Smooth muscle cell (in vitro differentiated cells): ENCODE results near the gene GGT7. TPM values are rescaled to one million over a fixed set of nuclear protein-coding genes. Genes with fewer than 3 reads are reported as not detected.

ENCODE experiments used
- polyA plus RNA-seq: library from polyadenylated mRNA; unstranded; fragments of >200 nt; fragmentation: Nextera tagmentation; extraction: Ambion mirVana; gene quantifications from 2 replicates; pipeline ENCODE4 v1.2.1, GENCODE V29; 2016
- total RNA-seq: library from RNA; depleted of rRNA; stranded (reverse); fragments of >200 nt; gene quantifications from 2 replicates; pipeline ENCODE4 v1.2.3, GENCODE V29; 2014

The GGT7 gene
- total and polyA plus RNA-seq, 2 experiments from 2014 or later, result 4.0 to 15.2 TPM

Other genes with a start within 250 kb of the GGT7 start
- 43.5 and 50.2 TPM in 2 replicates for gene PIGU, start 195.8 kb downstream of the GGT7 start, total RNA-seq
- gene PIGU, start 195.8 kb downstream of the GGT7 start, polyA plus RNA-seq, result 32.0 and 46.5 TPM in 2 replicates
- gene TP53INP2, start 168.5 kb downstream of the GGT7 start, total RNA-seq, result 11.7 and 13.1 TPM in 2 replicates
- 15.9 and 17.5 TPM in 2 replicates for gene TP53INP2, start 168.5 kb downstream of the GGT7 start, polyA plus RNA-seq
- 12.4 and 15.6 TPM in 2 replicates for gene NCOA6, start 47.2 kb downstream of the GGT7 start, total RNA-seq
- gene NCOA6, start 47.2 kb downstream of the GGT7 start, polyA plus RNA-seq, result 19.0 and 26.7 TPM in 2 replicates
- gene ACSS2, start 3.8 kb upstream of the GGT7 start, total RNA-seq, result 33.9 and 35.1 TPM in 2 replicates
- 27.1 and 37.7 TPM in 2 replicates for gene ACSS2, start 3.8 kb upstream of the GGT7 start, polyA plus RNA-seq
- 48.4 and 57.8 TPM in 2 replicates for gene GSS, start 83.0 kb upstream of the GGT7 start, total RNA-seq
- gene GSS, start 83.0 kb upstream of the GGT7 start, polyA plus RNA-seq, result 65.3 and 71.6 TPM in 2 replicates
- gene MYH7B, start 83.0 kb upstream of the GGT7 start, total RNA-seq, result not detected in 2 replicates
- 0.67 and 0.70 TPM in 2 replicates for gene MYH7B, start 83.0 kb upstream of the GGT7 start, polyA plus RNA-seq
- 77.3 and 83.5 TPM in 2 replicates for gene TRPC4AP, start 220.0 kb upstream of the GGT7 start, total RNA-seq
- gene TRPC4AP, start 220.0 kb upstream of the GGT7 start, polyA plus RNA-seq, result 87.2 and 95.4 TPM in 2 replicates